ENCODE measurements around the gene ATP5MC3.
A peak's percentile ranks its signal among the peaks of the same experiment; 100 is the strongest.

Gene ATP5MC3

DNA sequence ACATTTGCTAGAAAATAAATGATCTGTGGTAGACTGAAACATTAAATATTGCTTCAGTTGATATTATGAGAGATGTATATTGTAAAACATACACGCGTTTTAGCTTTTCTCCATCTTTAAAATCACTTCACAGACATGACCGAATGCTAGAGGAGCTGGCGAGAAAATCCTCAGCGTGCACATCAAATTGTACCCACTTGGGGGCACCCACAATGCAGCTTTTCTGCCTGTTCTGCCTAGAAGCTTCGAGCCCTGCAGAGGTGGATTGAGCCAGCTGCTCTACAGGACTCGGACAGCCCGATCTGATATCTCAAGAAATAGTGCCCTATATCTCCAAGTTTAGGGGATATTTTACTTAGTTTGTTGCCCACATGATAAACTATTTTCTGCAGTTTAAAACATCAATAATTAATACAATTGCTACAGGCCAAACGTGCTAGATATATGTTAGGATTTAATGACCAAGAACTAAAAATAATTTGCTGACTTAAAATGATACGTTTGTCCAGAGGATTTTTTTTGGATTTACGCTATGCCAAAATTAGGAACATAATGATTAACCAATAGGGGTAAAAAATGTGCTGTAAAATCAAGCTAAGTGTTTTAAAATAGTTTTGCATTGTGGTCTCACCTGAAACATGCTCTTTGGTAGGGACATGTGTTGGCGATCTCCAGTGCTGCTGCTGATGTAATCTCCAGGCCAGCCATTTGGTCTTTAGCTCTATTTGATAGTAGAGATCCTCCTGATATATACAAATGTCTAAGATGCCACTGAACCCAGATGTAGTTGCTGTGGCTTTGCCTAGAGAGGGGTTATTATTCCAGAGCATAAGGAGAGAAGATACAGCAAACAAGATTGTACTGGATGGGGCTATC lies 22.3 kb upstream of the ATP5MC3 start:
- Histone ChIP-seq H3K27me3 (ENCODE audit: control insufficient read depth, insufficient read depth, low read length) (no peaks in the 10 kb centered on the region), H2AFZ (peak overlapping the region; percentile 33), H3K4me3 (ENCODE audit: low read depth, low read length) (no peak overlapping the region), H3K36me3 (ENCODE audit: control insufficient read depth, insufficient read depth, low read length) (no peaks in the 10 kb centered on the region), H3K79me2 (no peaks in the 10 kb centered on the region), H3K4me1 (no peaks in the 10 kb centered on the region), H3K9ac (no peak overlapping the region), H3K27ac (no peak overlapping the region), H3K4me2 (ENCODE audit: low read length) (no peak overlapping the region), H3K9me3 (ENCODE audit: control insufficient read depth, low read length) (no peaks in the 10 kb centered on the region)
- TF ChIP-seq, protein P1, sequence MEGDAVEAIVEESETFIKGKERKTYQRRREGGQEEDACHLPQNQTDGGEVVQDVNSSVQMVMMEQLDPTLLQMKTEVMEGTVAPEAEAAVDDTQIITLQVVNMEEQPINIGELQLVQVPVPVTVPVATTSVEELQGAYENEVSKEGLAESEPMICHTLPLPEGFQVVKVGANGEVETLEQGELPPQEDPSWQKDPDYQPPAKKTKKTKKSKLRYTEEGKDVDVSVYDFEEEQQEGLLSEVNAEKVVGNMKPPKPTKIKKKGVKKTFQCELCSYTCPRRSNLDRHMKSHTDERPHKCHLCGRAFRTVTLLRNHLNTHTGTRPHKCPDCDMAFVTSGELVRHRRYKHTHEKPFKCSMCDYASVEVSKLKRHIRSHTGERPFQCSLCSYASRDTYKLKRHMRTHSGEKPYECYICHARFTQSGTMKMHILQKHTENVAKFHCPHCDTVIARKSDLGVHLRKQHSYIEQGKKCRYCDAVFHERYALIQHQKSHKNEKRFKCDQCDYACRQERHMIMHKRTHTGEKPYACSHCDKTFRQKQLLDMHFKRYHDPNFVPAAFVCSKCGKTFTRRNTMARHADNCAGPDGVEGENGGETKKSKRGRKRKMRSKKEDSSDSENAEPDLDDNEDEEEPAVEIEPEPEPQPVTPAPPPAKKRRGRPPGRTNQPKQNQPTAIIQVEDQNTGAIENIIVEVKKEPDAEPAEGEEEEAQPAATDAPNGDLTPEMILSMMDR (IDR thresholded peaks at IDR 0.05): peak; percentile 20

DNA sequence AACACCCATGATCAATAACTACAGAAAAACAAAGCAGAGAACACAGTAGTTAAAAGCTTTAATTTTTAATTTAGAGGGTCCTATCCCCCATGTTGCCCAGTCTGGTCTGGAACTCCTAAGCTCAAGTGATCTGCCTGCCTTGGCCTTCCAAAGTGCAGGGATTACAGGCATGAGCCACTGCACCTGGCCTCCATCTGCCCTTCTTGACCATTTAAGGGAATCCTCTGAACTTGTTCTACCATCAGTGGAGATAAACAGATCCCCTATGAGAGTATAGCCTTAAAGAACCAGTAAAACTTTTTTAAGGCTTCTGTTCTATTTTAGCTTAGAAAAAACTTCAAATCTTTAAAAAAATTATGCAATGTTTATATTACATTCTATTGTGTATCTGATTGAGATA lies 13.5 kb upstream of the ATP5MC3 start:
- Histone ChIP-seq H3K36me3 (ENCODE audit: control insufficient read depth, insufficient read depth, low read length) (no peaks in the 10 kb centered on the region), H3K9ac (no peak overlapping the region), H3K4me2 (ENCODE audit: low read length) (no peak overlapping the region), H3K27me3 (ENCODE audit: control insufficient read depth, insufficient read depth, low read length) (no peaks in the 10 kb centered on the region), H3K9me3 (ENCODE audit: control insufficient read depth, low read length) (no peaks in the 10 kb centered on the region), H3K79me2 (no peaks in the 10 kb centered on the region), H3K27ac (no peak overlapping the region), H3K4me3 (ENCODE audit: low read depth, low read length) (no peak overlapping the region), H3K4me1 (no peaks in the 10 kb centered on the region), H2AFZ (no peak overlapping the region)
- TF ChIP-seq, protein P1 (IDR thresholded peaks at IDR 0.05): no peak

DNA sequence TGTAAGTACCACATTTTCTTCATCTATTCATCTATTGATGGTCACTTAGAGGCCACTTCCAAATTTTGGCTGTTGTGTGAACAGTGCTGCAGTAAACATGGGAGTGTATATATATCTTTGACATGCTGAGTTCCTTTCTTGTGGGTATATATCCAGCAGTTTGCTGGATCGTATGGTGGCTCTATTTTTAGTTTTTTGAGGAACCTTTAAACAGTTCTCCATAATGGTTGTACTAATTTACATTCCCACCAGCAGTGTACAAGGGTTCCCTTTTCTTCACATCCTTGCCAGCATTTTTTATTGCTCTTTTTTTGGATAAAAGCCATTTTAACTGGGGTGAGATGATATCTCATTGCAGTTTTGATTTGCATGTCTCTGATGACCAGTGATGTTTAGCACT lies 7.3 kb upstream of the ATP5MC3 start:
- Histone ChIP-seq H3K36me3 (ENCODE audit: control insufficient read depth, insufficient read depth, low read length) (no peaks in the 10 kb centered on the region), H3K4me2 (ENCODE audit: low read length) (no peak overlapping the region), H3K4me3 (ENCODE audit: low read depth, low read length) (no peak overlapping the region), H3K79me2 (no peaks in the 10 kb centered on the region), H3K9ac (no peak overlapping the region), H3K27ac (no peak overlapping the region), H3K9me3 (ENCODE audit: control insufficient read depth, low read length) (no peaks in the 10 kb centered on the region), H3K4me1 (peaks cover 5% of the 10 kb centered on the region), H3K27me3 (ENCODE audit: control insufficient read depth, insufficient read depth, low read length) (no peaks in the 10 kb centered on the region), H2AFZ (no peak overlapping the region)
- TF ChIP-seq, protein P1 (IDR thresholded peaks at IDR 0.05): no peak

DNA sequence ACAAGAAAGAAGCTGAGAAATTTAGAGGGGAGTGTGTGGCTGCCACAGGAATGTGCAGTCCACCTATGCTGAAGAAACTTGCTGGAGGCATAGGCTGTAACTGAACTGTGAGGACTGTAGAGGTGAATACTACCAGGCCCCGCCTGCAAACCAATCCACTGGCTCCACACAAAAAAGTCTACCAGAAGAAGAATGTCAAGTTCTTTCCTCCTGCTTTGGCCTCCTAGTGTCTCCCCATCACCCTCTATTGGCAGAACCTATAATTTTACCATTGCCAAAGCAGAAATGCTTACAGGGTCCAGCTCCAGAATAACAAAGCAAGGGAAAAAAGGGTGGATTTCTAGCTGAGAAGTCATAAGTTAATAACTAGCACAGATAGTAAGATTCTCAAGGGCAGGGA lies 5.9 kb upstream of the ATP5MC3 start:
- H3K36me3 ChIP-seq (ENCODE audit: control insufficient read depth, insufficient read depth, low read length): no peaks in the 10 kb centered on the region
- no peaks in the 10 kb centered on the region for H3K79me2 ChIP-seq
- H3K27me3 ChIP-seq (ENCODE audit: control insufficient read depth, insufficient read depth, low read length): no peaks in the 10 kb centered on the region
- no peaks in the 10 kb centered on the region for H3K9me3 ChIP-seq (ENCODE audit: control insufficient read depth, low read length)
- TF ChIP-seq, protein P1 (IDR thresholded peaks at IDR 0.05): peak; percentile 46
- no peak overlapping the region for H3K4me3 ChIP-seq (ENCODE audit: low read depth, low read length)
- no peak overlapping the region for H3K4me2 ChIP-seq (ENCODE audit: low read length)
- H3K9ac ChIP-seq: no peak overlapping the region
- no peak overlapping the region for H3K27ac ChIP-seq
- peaks cover 5% of the 10 kb centered on the region for H3K4me1 ChIP-seq
- H2AFZ ChIP-seq: peak overlapping the region; percentile 8

DNA sequence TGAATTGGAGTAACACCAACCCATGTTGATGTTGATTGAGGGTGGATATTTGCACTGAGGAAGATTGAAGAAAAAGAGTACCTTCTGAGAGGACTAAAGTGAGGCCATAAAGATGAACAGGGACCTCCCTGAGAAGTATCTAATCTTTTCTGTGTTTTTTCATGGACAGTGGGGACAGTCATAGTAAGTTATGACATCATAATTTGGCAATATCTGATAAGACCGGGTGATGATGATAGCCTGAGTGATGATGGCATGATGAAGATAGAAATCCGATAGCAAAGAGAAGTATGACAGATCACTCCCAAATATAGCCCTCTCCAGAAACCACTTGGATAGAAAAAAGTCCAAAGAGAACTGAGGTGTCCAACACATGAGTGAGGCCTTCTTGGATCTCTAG lies 2.2 kb upstream of the ATP5MC3 start:
- Histone ChIP-seq H3K27ac (no peak overlapping the region), H3K27me3 (ENCODE audit: control insufficient read depth, insufficient read depth, low read length) (no peaks in the 10 kb centered on the region)
- TF ChIP-seq, protein P1 (IDR thresholded peaks at IDR 0.05): no peak

More for the DNA sequence above, 2.2 kb upstream of the ATP5MC3 start:
- Histone ChIP-seq H3K36me3 (ENCODE audit: control insufficient read depth, insufficient read depth, low read length) (no peaks in the 10 kb centered on the region), H3K4me3 (ENCODE audit: low read depth, low read length) (no peak overlapping the region), H2AFZ (no peak overlapping the region), H3K9ac (no peak overlapping the region), H3K4me2 (ENCODE audit: low read length) (no peak overlapping the region), H3K4me1 (peaks cover 14% of the 10 kb centered on the region), H3K79me2 (peaks cover 19% of the 10 kb centered on the region), H3K9me3 (ENCODE audit: control insufficient read depth, low read length) (peaks cover 2% of the 10 kb centered on the region)

Data from parathyroid adenoma (tissue), 2 donors.